Measurements from ENCODE around the gene CACNA1A.
"Not testable (repeated sequence)": the region's sequence is repeated elsewhere in the genome, so short reads cannot be mapped to it uniquely, and the experiment has no call there.

The CACNA1A gene

DNA sequence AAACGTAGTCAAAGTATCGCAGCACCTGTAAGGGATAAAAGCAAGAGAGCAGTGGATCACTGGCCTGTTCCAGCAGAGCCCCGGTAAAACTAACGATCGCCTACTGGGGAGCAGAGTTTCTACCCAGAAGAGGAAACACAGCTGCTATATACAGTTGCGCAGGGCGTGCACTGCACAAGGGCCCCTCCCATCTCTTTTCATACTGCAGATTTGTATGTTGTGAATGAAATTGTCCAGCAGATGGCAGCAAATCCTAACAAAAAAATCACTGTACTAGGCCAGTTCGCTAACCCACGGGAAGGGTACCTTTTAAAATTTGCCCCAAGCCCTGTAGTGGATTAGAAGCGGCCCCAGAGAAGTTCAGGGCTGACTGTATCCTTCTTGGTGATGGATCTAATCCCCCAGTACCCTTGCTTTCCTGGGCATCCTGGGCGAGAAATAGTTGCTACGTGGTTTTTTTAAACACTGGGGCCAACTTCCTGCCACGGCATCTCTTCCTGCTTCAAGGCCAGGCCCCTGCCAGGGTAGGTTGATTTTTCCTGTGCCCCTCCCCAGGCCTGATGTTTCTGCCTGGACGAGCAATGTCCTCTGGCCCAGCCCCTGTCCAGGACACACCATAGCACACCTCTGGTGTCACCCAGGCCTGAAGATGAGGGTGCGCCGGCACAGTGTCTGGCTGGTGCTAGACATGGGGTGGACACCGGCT lies 229.0 kb downstream of the CACNA1A start:
- DNase-seq (ENCODE audit: low spot score): peak; percentile 71

DNA sequence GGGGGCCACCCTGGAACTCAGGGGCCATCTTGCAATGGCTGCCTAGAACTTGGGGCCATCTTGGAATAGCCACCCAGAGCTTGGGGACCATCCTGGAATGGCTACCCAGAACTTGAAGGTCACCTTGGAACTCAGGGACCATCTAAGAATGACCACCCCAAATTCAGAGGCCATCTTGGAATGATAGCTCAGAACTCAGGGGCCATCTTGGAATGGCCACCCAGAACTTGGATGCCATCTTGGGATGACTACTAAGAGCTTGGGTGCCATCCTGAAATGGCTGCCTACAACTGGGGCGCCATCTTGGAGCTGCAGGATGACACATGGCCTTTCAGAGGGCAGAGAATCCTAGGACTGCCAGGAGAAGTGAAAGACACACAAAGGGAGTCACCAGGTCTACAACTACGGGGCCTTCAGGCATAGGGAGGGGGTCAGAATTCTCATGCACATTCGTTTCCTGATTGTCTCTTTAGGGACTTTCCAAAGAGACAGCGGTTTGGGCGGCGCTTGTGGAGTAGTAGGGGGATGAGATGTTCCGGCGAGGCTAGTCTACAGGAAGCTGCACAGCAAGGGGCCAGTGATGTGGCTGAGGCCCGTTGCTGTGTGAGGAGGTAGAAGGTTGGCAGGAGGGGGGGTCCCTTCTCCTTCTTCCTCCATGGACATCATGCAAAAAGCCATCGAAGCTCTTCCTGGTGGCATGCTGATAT lies 231.1 kb downstream of the CACNA1A start:
- DNase-seq (ENCODE audit: low spot score): no peak

DNA sequence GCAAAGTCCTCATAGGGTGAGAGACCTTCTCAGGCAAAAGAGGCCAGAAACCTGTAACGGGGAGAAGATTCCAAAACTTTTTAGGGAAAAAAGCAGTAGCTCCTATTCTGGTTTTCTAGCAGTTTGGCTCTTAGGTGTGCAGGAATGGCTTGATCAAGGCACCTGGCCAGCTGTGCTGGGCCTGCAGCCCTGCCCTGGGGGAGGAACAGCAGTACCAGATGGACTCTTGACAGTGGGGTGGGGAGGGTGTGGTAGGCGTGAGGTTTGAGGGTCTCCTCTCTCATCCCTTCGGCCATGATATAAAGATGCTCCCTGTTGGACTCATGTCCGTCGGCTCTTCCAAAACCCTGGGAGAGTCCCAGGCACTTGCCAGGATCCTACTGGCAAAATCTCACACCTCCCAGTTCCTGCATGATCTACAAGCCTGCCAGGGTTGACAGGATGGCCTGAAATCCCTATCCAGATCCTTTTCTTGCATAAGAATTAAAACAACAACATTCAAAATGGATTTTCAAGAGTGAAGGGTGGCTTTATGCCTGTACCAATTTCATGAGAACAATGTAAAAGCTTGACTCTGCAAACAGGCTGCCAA lies 235.7 kb downstream of the CACNA1A start:
- DNase-seq (ENCODE audit: low spot score): no peak

DNA sequence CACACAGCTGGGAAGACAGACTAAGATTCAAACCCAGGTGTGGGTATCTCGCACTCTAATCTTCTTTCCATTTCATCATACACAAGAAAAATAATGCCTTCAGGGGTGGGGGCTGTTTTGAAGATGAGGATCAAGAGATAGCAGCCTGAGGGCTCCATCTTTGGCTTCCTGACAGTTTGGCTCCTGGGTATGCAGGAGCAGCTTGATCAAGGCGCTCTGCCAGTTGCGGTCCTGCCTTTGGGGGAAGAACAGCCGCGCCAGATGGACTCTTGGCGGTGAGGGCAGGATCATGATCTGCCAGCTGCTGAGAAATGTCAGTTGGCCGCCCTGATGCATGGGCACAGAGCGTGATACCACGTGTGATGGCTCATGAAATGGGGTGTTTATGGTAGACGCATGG lies 236.9 kb downstream of the CACNA1A start:
- no peak for DNase-seq (ENCODE audit: low spot score)

DNA sequence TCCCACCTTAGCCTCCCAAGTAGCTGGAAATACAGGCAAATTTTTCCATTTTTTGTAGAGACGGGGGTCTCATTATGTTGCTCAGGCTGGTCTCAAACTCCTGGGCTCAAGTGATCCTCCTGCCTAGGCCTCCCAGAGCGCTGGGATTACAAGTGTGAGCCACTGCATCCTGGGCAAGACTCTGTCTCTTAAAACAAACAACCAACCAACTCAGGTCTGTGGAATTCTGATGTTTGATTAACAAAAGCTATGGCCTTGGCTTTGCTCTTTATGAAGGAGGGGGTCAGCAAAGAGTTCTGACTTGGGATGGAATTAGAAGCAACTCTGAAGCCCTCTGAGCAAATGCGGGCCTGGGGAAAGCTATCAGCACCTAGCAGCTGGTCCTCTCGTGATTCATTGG lies 238.4 kb downstream of the CACNA1A start:
- no peak for DNase-seq (ENCODE audit: low spot score)

DNA sequence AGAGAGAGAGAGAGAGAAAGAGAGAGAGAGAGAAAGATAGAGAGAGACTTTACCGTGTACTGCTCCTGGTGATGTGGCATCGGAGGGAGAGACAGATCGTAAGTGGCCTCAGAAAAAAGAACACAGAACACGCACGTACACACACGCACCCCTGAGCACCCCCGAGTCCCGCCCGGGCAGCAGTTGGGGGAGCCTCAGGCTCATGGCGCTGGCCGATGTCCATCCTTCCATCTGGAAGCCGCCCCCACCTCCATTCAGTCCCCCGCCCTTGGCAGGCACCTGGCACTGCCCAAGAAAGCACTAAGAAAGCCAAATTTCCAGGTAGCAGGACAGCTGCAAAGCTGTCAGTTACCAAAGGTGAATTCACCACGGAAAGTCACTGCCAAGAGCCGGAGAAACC lies 239.1 kb downstream of the CACNA1A start:
- DNase-seq (ENCODE audit: low spot score): no peak

DNA sequence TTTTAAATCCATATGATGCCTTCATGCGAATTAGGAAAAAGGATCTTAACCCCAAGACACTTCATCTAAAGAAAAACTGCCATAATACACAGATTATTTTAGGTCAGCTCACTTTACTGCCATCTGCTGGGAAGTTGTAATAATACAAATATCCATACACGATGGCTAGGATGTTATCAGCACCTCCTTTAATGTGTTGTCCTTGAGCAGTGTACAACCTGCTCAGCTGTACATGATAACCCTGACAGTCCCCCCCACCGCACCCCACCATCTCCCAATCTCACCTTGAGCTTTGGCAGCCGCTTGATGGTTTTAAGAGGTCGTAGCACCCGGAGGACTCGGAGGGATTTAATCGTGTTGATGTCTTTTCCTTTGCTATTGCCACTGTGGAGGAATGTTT lies 243.8 kb downstream of the CACNA1A start:
- DNase-seq (ENCODE audit: low spot score): peak; percentile 68

DNA sequence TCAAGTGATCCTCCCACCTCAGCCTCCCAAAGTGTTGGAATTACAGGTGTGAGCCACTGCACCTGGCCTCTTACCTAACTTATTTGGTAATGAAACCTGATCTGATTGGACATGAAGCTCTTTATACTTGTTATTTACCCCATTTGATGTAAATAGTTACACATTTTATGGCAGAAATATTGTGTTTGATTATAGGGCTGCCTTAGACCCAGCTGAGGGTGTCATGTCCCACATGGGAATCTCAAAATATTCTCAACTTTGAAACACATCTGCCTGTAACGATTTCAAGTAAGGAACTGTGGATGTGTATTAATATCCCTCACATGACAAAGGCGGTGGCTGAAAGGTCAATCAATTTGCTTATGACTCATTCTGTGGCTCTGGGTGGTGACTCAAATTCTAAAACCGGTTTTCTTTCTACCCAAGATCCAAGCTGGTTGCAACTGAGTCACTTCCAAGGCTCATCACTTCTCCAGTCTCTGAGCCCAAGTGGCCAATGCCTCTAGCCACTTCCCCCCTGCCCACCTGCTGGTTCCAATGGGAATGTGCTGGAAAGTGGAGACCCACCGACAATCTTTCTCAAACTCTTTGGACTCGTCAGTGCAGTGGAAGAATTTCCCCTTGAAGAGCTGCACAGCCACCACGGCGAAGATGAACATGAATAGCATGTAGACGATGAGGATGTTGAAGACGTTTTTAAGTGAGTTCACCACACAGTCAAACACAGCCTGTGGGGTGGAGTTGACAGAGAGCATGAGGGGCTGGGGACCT lies 245.2 kb downstream of the CACNA1A start:
- peak; percentile 95 for DNase-seq (ENCODE audit: low spot score)

DNA sequence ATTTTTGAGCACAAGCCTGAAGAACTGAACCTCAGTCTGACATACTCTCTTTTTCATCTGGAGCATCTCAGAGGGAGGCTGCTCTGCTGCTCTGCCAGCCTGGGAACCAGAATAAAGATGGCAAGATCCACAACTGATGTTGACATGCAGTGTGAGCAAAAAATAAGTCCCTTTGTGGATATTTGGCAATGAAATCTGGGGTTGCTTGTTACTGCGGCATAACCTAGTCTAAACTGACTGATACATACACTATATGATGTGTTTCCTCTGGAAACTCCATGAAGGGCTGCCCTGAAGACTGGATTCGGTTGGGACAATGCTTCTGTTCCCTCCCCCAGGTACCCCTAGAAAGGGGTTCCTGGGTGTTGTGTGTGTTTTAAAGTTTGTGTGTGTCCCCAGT lies 249.4 kb downstream of the CACNA1A start:
- no peak for DNase-seq (ENCODE audit: low spot score)

DNA sequence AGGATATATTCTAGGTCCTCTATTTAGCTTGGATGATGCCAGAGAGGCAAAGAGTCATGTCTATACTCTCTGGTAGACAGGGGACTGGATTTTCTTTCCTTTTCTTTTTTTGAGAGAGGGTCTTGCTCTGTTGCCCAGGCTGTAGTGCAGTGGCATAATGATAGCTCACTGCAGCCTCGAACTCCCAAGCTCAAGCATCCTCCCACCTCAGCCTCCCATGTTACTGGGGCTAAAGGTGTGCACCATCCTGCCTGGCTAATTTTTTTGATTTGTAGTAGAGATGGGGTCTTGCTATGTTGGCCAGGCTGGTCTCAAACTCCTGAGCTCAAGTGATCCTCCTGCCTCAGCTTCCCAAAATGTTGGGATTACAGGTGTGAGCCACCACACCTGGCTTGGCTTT lies 249.9 kb downstream of the CACNA1A start:
- not testable (repeated sequence) for DNase-seq (ENCODE audit: low spot score)

DNA sequence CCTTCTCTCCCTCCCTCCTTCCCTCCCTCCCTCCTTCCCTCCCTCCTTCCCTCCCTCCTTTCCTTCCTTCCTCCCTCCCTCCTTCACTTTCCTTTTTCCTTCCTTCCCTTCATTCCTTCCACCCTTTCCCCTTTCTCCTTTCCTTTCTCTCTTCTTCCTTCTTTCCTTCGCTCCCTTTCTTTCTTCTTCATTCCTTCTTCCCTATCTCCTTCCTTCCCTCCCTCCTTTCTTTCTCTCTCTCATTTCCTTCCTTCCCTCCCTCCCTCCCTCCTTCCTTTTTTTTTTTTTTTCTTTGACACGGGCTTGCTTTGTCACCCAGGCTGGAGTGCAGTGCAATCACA lies 250.6 kb downstream of the CACNA1A start:
- DNase-seq (ENCODE audit: low spot score): no peak

DNA sequence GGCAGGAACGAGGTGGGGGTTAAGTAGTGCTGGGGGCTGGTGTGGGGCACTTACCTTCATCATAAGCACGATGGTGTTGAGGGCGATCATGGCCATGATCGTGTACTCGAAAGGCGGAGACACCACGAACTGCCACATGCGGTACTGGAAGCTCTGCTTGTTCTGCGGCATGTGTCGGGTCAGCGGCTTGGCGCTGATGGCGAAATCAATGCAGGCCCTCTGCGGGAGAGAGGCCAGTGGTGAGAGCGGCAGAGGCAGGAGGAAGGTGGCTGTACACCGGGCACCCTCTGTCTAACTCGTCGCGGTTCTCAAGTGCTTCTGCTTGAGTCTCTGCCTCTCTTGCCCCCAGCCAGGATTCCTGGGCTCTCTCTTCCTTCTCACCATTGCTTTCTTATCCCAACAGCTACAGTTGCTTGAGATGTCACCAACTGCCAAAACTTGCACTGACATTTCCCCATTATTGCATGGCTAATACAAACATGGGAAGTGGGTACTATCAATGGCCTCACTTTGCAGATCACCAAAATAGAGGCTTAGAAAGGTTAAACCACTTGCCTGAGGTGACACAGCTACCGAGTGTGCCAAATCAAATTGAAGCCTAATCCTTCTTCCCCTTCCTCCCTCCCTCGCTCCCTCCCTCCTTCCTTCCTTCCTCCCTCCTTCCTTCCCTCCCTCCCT lies 251.1 kb downstream of the CACNA1A start:
- no peak for DNase-seq (ENCODE audit: low spot score)

DNA sequence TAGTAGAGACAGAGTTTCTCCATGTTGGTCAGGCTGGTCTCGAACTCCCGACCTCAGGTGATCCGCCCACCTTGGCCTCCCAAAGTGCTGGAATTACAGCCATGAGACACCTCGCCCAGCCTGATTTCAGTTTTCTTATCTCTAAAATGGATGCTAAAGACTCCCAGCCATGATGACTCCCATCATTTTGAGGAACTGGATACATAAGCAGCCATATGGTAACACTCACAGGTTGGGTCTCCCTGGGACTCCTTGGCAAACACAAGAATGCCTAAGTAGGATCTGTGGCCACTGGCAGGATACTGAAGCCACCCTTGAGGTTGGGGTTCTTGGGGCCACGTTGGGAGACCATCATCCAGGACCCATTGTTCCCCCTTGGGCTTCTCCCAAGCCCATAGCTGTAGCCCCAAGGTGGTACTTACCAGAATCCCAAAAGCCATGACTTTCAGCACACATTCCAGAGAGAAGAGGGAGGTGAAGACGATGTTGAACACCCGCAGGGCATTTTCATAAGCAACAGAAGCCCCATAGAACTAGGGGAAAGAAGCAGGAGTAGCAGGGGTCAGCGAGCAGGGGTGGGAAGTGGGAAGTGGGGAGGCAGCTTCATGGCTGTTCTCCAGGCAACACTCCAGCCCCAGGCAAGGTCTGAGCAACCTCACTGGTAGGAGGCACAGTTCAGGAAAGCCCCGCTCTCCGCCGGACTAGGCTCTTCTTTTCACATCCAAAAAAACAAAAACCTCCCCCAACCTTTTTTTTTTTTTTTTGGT lies 253.5 kb downstream of the CACNA1A start:
- no peak for DNase-seq (ENCODE audit: low spot score)

DNA sequence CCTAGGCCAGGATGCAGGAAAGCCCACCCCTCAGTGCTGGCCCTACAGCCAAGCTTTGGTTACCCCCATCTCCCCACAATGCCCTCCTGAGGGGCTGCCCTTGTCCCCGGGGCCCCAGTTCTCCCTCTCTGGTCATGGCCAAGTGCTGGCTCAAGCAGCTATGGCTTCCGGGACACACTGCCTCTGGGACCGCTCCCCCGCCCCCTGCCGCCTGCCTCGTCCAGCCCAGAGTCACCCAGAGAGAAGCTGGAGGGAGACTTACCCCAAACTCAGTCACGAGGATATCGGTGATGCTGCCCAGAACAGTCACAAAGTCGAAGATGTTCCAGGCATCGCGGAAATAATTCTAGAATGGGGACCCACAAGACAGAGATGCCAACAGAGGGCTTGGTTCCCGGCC lies 261.4 kb downstream of the CACNA1A start:
- no peak for DNase-seq (ENCODE audit: low spot score)

DNA sequence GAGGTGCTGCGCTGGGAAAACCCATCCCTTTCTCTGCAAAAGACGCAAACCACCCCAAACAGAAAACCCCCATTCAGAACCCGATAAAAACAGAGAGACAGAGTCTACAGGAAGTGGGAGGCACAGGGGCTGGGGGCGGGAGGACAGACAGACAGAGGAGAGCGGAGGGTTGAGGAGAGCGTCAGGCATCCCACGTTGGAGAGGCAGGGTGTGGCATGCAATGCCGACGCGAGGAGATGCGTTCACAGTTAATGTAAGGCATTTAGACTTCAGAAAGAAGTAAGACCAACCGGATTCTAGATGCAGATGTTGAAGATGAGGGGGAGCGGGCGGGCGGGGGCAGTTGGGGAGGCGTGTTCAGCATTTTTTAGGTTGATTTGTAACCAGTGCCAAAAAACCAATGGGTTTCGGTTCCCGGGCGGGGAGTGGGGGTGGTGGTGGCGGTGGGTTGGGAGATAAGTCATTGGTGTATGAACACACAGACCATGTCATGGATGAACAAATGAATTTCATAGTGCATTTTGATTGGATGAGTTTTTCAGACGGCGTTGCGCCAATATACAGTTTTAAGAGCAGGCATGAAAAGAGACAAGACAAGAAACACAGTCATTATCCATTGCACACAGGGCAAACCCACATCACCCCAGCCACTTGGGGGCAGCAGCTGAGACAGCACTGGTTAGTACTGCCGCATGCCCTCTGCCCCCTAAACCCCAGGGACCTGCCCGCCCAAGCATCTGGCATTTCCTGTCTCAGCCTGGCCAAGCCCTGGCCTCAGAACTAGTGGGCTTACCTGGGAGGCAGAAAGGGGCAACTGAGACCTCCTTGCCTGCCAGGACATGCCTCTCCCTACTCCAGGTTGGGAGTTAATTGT lies 264.8 kb downstream of the CACNA1A start:
- DNase-seq (ENCODE audit: low spot score): no peak

DNA sequence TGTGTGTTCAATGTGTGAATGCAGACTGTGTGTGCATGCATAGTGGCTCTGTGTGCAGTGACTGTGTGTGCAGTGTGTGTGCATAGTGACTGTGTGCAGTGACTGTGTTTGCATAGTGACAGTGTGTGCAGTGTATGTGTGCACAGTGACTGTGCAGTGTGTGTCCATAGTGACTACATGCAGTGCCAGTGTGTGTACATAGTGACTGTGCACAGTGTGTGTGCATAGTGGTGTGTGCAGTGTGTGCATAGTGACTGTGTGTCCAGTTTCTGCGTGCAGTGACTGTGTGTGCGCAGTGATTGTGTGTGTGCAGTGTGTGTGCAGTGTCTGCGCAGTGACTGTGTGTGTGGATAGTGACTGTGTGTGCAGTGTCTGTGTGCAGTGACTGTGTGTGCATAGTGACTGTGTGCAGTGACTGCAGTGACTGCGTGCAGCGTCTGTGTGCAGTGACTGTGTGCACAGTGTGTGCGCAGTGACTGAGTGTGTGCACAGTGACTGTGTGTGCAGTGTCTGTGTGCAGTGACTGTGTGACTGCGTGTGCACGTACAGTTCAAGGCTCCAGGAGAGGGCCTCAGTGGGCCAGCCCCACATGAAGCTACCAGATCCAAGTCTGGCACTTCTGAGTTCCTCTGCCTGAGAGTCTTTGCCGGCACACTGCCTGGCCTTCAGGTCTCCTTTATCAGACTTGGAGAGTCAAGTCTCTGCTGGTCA lies 265.8 kb downstream of the CACNA1A start:
- DNase-seq (ENCODE audit: low spot score): no peak

DNA sequence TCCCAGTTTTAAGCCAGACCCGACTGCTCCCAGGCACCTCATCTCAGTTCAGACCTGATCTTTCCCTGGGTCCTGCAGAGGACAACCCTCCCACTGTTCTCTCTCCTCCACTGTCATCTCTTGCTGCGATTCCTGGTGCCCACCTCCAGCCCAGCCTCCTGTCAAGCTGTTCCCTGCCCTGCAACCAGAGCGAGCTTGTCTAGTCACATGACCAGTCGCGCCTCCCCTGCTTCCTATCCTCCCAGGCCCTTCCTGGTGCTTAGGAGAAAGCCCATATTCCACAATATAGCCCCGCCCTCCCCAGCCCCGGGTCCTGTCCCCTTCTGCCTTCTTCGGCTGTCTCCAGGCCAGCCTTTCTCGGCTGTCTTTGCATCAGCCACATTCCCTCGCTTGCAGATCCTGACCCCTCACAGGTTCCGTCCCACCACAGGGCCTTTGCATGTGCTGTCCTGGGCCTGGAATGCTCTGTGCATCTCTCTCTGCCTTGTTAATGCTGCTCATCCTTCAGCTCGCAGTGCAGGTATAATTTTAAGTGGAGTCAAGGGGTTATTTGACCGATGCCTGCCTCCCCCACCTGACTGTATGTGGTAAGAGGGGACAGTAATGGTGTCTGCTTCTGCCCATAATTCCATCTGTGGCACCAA lies 267.3 kb downstream of the CACNA1A start:
- DNase-seq (ENCODE audit: low spot score): no peak

DNA sequence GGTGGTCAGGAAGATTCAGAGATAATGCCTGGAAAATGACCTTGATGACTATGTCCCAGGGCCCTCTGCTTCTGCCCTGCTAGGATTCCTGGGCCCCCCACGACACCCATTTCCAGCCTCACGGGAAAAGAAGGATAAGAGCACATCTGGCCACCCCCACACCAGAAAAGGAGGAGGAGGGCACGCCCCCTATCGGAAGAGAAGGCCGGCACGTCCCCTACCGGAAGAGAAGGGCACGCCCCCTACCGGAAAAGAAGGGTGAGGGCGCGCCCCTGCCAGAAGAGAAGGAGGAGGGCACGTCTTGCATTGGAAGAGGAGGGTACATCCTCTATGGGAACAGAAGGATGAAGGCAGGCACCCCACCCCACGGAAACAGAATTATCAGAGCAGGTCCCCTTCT lies 271.8 kb downstream of the CACNA1A start:
- peak; percentile 58 for DNase-seq (ENCODE audit: low spot score)

DNA sequence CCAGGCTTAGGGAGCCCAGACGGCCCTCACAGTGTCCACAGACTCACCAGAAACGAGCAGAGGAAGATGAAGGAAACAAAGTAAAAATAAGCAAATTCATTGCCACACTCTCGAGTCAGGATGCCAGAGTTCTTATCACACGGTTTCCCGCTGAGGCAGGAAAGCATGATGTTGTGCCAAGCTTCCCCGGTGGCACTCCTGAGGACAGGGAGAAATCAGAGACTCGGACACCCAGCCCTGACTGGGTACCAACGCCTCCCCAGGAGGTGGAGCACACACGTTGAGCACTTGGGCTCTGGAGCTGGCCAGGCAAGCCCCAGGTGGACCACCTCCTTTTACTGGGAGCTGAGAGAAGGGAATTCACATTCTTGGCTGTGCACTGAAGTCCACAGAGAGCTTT lies 274.6 kb downstream of the CACNA1A start:
- DNase-seq (ENCODE audit: low spot score): no peak
